HG03378 (cell line): ENCODE measurements around the gene MAP1LC3A.

Source experiments
- ATAC-seq: cut with Tn5 transposase; IDR thresholded peaks from one replicate; pipeline ENCODE4 v1.9.1; 2021; ENCODE audit warnings: mild to moderate bottlenecking, moderate library complexity; ENCODE audit not compliant: unreplicated experiment

The MAP1LC3A gene

DNA sequence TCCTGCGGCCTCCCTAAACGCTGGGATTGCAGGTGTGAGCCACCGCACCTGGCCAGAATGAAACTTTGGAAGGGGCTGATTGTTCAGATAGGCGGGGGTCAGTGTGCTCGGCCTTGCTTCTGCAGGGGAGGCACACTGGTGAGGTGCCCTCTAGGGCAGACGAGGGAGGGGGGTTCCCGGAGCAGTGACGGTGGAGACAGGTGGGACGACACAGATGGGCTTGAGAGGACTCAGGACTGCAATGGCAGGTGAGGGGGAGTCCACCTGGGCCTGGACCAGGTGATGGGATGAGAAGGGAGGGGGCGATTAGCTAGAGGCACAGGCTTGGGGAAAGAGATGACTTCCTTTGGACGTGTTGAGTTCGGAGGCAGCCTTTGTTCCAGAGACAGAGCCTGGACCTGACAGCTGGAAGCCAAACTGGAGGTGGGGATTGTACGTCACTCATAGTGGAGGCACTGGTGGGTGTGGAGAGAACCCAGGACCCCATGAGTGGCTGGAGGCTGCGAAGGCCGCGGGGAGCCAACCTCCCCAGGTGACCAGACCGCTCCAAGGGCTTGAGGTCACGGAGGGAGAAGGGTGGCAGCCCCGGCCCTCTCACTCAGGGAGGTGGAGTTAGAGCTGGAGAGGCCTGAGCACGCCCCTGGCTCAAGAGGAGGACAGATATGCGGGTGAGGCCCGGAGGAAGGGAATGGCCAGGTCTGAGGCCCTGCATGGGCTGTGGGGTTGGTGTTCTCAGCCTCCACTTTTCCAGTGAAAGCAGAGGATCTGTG is 10.5 kb upstream of the MAP1LC3A start:
- ATAC-seq = no peak

DNA sequence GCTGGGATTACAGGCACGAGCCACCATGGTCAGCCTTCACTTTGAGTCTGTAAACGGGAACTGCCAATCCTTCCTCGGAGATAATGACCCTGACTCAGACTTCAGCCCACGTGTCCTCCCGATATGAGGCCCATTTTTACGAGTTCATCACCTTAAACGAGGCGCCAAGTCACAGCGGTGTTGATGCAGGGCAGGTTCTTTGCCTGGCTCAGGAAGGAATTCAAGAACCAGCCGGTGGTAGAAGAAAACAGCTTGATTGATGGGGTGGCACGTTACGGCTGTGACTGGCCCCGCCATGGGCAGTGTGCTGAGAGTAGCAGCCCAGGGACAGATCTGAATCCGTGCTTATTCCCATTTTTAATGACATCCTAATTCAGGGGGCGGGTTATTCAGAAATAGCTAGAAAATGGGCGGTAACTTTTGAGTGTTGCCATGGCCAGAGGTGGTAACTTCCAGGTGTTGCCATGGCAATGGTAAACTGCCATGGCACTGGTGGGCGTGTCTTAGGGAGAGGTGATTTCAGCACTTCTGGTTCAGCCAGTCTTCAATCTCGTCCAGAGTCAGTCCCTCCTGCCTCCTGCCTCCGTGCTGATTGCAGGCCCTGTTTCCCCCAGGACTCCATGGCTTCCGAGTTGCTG is 9.1 kb upstream of the MAP1LC3A start:
- no peak for ATAC-seq

DNA sequence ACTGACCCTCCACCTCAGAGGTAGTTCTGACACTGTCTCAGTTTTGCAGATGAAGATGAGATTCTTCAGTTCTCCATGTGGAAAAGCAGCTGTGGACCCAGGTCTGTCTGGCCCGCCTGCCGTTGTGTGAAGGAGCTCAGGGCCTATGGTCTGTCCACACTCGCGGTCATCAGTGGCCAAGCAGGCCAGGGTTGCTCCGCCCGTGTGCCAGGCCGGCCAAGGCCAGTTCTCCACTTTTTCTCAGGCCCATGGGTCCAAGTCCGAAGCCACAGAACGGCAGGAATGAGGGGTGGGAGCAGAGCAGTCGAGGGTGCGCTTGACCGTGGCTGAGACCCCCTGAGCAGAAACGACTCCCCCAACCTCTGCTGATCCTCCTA is 8.6 kb upstream of the MAP1LC3A start:
- no peak for ATAC-seq

DNA sequence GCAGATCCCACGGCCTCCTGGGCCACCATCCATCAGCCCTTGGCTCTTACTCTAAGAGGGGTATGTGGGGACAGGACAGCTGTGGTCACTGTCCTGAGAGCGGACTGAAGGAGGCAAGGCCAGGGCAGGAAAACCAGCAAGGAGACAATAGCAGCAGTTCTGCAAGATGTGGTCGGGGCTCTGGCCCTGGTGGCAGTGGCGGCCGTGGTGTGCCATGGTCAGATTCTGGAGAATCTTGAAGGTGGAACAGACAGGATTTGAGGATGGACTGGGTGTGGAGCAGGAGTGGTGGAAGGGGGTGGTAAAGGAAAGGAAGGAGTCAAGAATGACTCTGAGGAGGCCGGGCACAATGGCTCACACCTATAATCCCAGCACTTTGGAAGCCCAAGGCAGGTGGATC is 5.9 kb upstream of the MAP1LC3A start:
- ATAC-seq = no peak

DNA sequence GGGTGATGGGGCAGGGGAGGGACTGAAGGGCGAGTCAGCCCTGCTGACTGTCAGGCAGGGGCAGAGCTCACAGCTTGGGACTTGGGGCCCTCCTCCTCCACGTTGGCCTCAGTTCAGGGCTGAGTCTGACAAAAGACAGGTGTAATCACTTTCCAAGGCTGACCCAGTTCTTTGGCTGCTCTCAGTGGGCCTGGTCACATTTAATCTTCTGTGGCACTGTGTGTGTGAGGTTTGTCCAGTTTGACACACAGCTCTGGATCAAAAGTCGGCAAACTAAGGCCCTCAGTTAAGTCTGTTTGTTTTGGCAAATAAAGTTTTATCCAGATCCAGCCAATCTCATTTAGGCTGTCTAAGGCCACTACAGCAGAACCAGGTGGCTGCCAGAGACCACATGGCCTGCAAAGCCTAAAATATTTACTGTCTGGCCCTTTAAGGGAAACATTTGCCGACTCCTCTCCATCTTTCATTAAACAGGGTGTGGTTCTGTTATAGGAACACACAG is 5.1 kb upstream of the MAP1LC3A start:
- no peak for ATAC-seq

DNA sequence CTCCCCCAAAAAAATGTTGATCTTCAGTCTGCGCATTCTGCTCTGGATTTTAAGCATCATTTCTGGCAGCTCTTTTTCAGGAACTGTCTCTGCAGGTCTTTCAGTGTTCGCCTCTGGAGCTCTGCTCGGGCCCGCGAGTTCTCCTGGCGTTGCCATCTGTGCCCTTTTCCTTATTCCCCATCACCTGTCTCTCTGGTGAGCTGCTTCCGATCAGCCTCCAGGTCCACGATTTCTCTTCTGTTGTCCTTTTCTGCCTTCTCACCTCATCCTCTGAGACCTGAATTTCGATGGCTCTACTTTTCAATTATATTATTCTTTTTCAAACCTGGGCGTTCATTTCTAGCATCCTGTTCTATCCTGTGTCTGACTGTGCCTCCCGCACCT is 590 bp upstream of the MAP1LC3A start:
- no peak for ATAC-seq

DNA sequence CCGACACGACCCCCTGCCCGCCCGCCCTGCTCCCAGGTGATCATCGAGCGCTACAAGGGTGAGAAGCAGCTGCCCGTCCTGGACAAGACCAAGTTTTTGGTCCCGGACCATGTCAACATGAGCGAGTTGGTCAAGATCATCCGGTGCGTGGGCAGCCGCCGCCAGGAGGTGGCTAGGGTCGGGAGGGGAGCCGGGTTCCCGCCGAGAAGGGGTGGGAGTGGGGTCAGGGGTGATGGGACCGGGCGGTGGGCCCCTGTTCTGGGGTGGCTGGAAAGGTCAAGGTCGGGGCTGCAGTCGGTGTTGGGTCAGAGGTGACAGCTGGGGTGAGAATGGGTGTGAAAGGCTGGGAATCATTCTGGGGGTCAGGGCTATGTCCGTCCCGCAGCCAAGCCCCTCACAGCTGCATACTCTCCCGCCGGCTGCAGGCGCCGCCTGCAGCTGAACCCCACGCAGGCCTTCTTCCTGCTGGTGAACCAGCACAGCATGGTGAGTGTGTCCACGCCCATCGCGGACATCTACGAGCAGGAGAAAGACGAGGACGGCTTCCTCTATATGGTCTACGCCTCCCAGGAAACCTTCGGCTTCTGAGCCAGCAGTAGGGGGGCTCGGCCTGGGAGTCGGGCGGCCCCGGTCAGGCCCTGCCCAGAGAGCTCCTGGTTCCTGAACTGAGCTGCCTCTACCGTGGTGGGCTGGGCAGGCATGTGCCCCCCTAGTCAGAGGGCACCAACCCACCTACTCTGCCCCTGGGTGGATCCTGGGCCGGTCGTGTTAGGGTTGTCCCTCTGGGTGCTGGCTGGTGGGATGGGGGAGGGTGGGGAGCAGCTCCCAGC is 1.0 kb downstream of the MAP1LC3A start:
- ATAC-seq = no peak

DNA sequence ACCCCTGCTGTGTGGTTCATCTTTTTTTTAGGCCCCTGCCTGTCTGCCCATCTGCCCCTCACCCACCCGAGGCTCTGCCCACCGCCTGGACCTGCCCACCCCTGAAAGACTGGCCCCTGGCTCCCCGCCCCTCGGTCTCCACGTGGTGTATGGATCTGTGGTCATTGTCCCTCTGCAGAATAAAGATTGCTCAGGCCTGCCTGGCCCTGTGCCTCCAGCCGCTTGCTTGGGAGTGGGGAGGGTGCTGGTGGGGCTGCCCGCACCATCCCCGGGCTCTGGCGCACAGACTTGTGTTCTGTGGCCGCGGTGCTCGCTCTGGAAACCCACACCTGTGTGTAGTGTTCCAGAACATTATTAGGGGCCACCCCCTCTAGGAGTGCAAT is 1.6 kb downstream of the MAP1LC3A start:
- ATAC-seq = no peak

DNA sequence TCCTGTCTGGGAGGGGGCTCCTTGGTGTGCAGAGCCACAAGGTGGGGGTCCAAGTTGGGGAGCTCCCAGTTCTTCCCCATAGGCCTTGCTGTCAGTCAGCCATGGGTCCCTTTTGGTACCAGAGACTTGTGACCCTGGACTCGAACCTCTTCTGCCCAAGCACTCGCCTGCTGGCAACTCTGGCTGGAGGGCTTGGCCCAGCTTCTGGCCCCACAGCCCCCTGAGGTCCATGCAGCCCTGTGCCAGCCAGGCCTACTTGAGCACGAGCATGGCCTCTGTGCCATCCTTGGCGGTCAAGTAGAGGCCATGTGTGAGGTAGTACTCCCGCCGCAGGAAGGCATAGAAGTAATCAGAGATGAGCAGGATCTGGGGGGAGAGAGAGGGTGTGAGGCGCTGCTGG is 2.1 kb downstream of the MAP1LC3A start:
- ATAC-seq = no peak

DNA sequence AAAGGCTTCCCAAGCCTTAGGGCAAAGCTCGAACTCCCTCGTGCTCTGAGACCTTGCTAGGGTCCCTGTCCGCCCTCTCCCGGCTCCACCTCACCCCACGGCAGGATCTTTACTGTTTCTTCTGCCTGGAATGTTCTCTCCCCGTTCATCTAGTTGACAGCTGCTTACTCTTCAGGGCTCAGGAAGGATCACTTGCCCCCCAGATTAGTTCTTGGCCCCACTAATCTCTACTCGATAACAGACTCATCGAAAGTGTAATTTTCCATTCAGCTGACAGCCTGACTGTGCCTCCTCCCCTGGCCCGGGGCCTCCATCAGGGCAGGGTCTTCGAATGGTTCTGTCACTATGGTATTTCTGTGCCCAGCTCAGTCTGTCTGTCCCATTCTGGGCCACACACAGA is 3.1 kb downstream of the MAP1LC3A start:
- ATAC-seq = no peak

DNA sequence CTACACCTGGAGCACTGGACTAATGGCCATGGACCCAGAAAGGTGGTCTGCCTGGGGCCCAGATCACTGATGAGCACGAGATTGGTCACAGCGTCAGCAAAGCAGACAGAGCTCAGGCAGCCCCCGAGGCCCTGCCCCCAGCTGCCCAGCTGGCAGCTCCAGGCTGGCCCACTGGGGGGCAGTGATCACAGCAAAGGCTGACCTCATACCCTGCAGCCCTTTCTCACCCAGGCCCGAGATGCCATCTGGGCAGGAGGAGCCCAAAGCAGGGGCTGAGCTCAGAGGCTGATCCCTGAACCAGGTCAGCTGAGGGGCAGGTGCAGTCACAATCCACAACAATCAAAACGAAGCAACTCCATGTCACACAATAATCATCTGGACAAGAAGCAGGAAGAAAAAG is 4.1 kb downstream of the MAP1LC3A start:
- ATAC-seq = no peak

DNA sequence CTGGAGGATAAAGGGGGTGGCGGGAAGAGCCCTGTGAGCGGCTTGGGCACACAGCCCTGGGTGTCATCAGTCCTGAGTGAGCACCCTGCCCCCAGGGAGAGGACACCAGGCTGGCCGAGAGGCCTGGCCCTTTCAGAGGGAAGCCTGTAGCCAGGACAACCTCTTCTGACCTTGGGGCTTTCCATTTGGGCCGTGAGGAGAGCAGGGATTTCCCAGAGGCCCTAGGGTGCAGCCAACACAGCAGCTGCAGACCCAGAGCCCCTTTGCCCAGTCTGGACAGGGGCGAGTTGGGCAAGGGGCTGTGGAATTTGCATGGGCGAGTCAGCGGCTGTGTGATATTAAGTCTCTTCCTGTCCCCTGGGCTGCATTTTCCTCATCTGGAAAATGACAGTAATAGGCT is 6.3 kb downstream of the MAP1LC3A start:
- ATAC-seq = no peak

DNA sequence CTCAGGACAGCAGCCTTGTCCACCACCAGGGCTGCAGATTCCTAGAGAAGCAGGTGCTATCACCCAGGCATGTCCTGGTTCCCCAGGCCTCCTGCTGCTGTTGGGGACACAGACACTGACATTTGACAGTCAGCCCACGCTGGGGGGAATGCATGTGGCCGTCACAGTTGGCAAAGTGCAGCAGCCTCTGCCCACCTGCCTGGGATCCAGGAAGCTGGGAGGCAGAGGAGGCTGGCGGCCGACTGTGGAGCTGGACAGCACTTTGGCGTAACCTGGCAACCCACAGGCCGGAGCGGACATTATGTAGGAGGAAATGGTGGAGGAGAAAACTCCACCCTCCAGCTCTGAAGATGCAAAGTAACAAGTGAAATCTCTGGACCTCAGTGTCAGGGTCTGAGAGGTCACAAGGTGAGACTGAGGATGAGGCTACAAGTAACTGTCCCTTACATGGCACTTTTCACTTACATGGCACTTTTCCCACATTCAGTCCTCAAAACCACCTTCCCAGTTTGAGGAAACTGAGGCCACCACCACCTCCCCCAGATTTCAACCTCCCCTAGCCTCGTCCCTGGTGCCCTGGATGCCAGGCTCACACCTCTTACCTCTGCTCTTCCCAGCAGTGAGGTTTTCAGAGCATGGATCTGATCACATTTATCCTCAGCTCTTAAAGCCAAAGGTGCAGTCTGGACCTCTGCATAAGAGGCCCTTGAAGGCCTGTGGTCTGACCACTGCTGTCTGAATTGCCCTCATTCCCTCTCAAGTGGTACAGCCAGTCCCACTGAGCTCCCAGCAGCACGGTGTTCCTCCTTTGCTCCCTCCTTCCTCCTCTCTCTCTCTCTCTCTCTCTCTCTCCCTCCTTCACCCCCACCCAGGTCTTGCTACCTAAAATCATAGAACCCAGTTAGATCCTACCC is 8.7 kb downstream of the MAP1LC3A start:
- no peak for ATAC-seq

DNA sequence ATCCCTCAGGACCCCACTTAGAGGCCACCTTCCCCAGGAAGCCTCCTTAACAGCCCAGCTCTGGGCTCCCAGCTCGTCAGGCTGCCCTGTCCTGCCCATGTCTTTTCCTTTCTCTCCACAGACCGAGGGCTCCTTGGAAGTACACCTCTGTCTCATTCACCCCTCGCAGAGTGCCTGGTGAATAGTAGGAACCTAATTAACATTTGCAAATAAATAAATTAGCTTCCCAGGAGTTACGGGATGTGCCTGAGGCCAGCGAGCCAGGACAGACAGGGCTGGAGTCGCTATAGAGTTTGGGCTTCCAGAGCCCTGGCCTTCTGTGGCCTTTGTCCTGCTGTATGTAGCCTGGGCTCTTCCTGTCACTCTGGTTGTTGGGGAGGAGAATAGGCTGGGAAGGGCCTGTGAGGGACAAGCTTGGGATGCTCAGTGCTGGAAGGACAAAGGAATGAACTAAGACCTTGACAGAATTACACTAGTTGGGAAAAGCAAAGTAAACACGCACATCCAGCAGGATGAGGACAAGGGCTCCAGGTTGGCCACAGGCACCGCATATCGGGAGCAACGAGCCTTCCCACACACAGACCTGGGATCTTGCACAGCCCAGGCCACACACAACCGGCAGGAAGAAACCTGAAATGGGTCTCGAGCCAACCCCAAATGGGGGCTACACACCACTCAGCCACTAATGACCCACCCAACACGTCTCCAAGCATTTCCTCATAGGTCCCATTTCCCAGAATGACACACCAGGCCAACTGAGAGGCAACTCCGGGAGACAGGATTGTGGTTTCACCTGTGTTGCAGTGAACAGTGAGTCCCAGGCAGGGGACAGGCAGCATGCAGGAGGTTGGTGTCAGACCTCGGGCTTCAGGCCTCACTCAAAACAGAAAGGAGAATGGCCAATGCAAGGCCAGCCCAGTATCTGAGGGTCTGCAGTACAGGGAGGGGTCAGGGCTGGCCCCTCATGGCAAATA is 9.7 kb downstream of the MAP1LC3A start:
- ATAC-seq = no peak

DNA sequence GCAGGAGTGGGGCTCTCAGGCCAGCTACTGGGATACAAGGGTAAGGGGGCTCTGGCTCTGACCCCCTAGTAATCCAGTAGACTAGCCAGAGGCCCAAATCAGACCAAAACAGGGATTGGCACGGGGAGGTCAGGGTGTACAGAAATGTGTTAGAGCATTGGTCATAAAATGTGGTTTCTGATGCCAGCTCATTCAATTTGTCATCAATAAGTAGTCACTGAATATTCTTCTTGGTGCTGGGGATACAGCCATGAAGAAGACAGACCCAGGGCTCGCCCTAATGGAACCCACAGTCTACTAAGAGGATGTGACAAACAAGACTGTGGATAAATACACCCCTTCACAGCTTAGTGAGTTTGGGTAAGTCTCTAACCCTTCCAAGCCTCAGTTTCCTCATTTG is 11.1 kb downstream of the MAP1LC3A start:
- no peak for ATAC-seq

DNA sequence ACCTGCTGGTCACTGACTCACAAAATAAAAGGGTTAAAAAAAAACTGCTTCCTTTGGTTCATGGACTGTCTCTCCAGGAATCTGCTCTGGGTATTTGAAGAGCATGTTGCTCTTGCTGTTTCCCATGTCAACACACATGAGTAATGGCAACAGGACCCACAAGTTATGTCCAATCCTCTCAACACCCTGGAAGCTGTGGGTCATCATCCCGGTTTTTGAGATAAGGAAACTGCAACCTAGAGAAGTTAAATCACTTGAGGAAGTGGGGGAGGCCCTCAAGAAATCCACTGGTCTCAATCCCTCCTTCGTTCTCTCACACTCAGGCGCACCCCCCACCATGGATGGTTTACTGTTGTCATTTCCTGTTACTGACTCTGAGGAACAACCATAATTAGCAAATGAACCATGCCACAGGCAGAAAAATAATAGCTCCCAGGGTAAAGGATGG is 12.4 kb downstream of the MAP1LC3A start:
- ATAC-seq = no peak

DNA sequence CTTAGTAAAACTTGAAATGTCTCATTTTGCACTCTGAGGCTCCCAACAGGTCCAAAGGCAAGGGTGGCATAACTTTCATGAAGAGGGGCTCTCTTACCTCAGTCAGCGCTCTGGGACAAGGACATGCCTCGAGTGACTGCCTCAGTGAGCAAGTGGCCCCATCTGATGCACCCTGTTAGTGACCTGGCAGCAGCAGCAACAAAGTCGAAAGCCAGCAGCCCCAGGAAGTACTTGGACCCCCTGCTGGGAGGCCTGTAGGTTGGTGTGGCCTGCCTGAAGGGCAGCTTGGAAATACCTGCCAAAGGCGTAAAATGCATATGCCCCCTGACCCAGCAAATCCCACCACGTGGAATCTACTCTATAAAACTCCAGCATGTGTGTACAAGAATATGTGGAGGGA is 13.2 kb downstream of the MAP1LC3A start:
- no peak for ATAC-seq

DNA sequence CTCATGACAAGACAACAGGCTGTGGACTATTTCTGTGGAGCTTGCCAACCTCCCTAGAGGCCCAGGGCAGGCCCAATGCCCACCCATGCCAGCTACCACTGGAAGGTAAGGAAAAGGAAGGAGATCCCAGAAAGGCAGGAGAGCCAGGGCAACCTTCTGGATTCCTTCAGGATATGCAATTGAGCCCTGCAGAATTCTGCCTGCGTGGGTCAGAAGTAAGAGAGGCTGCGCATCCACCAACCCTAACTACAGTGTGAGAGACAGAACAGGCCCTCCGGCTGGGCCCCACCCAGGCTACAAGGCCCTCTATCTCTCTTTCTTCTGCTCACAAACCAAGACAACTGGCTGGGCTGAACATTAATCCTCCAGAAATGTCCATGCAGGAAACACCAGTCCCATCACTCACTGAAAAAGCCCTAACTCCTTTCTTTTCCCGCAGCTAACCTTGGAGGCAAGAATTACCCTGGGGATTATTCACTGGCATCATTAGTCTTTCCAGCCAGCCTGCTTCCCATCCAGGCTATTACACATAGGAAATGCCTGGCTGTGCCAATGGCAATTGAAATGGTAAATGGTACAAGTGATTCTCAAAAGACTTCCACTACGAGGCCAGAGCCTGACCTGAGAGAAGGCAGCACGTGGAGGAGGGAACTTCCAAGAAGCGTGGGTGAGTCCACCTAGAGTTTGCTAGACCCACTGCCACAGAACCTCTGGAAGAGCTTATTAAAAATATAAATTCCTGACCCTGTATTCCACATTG is 15.2 kb downstream of the MAP1LC3A start:
- ATAC-seq = no peak

DNA sequence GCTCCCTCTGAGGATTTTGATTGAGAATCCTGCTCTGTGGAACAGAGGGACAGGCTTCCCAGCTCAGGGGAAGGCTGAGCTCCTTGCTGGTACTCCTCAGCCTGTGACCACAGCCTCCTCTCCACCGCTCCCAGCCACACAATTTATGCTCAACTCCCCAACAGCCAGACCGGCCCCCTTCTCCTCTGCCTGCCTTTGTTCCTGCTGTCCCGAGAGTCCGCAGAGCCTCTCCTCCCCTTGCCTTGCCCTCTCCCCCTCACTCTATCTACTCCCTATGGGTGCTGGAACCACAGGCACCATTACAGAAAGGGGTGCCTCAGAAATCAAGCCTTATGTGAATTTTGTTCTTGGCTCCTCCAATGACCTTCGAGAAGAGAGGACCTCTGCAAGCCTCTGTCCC is 15.9 kb downstream of the MAP1LC3A start:
- ATAC-seq = no peak
